Astrocyte of the cerebellum (primary cell): ENCODE measurements around the gene HMGA1.

Source experiments
- DNase-seq: peaks from one replicate; pipeline ENCODE4 v3.0.0-alpha.2; 2011; ENCODE audit warnings: low read depth
- H3K4me3 ChIP-seq: 2 replicates; pipeline ENCODE4 v1.5.1; 2011; ENCODE audit warnings: mild to moderate bottlenecking, low read depth, low read length, moderate library complexity
- in situ Hi-C: cut with HindIII; loops from 2 replicates; pipeline ENCODE4 v1.10.0; 2017; ENCODE audit warnings: low sequenced_read_pairs
- TF ChIP-seq, protein P1 (sequence below): IDR thresholded peaks from 2 replicates; pipeline ENCODE4 v1.5.1; 2012; ENCODE audit warnings: low read length, low read depth, moderate library complexity, mild to moderate bottlenecking; ENCODE audit errors: missing control alignments

The HMGA1 gene

DNA sequence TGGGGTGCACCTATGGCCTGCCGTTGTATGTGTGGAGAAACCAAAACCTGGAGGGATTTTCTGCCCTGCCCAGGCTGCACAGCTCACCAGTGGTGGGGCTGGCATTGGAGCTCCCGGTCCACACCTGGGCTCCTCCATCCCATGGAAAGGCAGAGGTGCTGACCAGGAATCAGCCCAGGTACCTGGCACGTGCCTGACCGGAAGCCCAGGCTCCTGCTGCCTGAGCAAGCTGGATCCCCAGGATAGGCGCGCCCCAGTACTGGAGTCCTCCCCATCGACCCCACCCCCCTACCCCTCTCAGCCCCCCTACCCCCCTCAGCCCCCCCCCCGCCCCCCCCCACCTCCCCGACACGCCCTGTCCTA lies 39.9 kb upstream of the HMGA1 start:
- TF ChIP-seq, protein P1, sequence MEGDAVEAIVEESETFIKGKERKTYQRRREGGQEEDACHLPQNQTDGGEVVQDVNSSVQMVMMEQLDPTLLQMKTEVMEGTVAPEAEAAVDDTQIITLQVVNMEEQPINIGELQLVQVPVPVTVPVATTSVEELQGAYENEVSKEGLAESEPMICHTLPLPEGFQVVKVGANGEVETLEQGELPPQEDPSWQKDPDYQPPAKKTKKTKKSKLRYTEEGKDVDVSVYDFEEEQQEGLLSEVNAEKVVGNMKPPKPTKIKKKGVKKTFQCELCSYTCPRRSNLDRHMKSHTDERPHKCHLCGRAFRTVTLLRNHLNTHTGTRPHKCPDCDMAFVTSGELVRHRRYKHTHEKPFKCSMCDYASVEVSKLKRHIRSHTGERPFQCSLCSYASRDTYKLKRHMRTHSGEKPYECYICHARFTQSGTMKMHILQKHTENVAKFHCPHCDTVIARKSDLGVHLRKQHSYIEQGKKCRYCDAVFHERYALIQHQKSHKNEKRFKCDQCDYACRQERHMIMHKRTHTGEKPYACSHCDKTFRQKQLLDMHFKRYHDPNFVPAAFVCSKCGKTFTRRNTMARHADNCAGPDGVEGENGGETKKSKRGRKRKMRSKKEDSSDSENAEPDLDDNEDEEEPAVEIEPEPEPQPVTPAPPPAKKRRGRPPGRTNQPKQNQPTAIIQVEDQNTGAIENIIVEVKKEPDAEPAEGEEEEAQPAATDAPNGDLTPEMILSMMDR: no peak
- peak overlapping the region; percentile 33 for H3K4me3 ChIP-seq
- DNase-seq: no peak
- in situ Hi-C loops: no loop called here

DNA sequence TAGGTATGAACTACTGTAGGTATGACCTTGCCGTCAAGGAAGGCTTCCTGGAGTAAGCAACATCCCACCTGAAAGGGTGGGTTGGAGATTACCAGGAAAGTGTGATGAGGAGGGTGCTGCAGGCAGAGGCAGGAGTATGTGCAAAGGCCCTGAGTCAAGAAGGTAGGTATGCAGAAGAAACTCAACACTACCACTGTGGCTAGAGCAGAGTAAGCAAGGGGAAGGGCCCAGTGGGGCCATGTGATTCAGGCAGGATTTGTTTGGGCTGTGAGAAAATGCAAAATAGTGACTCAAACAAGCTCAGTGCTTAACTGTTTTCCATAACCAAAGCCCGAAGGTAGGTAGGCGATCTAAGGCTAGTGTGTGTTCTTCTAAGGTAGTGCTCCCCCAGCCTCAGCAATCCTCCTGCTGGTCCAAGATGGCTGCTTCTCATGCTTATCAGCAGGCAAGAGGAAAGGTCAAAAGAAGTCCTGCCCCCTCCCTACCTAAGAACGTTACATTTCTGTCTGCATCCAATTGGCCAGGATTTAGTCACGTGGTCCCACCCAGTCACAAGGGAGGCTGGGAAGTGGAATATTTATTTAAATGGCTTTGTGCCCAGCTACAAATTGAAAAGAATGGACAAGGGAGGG lies 36.2 kb upstream of the HMGA1 start:
- TF ChIP-seq, protein P1: no peak
- no peak overlapping the region for H3K4me3 ChIP-seq
- in situ Hi-C loops: no loop called here
- no peak for DNase-seq

GRCh38 chr6:34201455-34202107 lies 35.1 kb upstream of the HMGA1 start:
- in situ Hi-C loops: no loop called here
- no peak for DNase-seq
- H3K4me3 ChIP-seq: no peak overlapping the region
- TF ChIP-seq, protein P1: no peak

GRCh38 chr6:34202329-34203201 lies 34.1 kb upstream of the HMGA1 start:
- DNase-seq: no peak
- TF ChIP-seq, protein P1: no peak
- no peak overlapping the region for H3K4me3 ChIP-seq
- in situ Hi-C loops: no loop called here

GRCh38 chr6:34204693-34205092 lies 32.0 kb upstream of the HMGA1 start:
- DNase-seq: no peak
- no peak overlapping the region for H3K4me3 ChIP-seq
- TF ChIP-seq, protein P1: no peak
- in situ Hi-C loops: no loop called here

DNA sequence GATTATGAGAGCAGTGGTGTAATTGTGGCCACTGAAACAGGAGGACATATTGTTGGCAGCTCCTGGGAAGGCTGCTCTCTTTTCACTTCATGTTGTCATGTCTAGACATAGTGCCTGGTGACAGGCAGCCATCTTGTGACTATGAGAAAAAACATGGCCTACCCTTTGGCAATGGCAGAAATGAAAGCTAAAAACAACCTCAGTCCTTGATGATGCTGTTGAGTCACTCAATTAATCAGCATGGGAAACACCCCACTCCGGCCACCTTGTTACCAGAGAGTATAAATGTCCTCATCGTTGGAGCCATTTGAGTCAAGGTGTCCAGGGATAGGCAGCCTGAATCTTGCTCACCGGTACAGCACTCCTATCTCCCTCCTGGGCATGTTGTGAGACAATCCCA lies 31.2 kb upstream of the HMGA1 start:
- H3K4me3 ChIP-seq: no peak overlapping the region
- in situ Hi-C loops: no loop called here
- no peak for DNase-seq
- TF ChIP-seq, protein P1: no peak
